ENCODE measurements around the gene RYR3. TPM values are rescaled to one million over a fixed set of nuclear protein-coding genes. Genes with fewer than 3 reads are reported as not detected.

The RYR3 gene
- total and polyA plus RNA-seq, 2 of the 13 experiments (the other 11 are each of a cell fraction or from before 2014, with no cell fraction given) = not detected

GRCh38 chr15:33448961-33449606 lies 138.3 kb downstream of the RYR3 start:
- H3K4me3 ChIP-seq (replicated peaks in 1 of 3; ENCODE audit: insufficient read depth in 1 of 3, low read depth in 2 of 3, low read length in 3 of 3) = no peak overlapping the region
- FAIRE-seq = no peak
- BruUV-seq (replicated peaks) = no TSS peak
- intact Hi-C loops (cut with micrococcal nuclease; ENCODE audit: unreplicated experiment) (no loop called here), in situ Hi-C loops (cut with HindIII; ENCODE audit: extremely low pct_ligation_motif_present, low pct_unique_long_range_greater_than_20kb) (no loop called here)
- no peak overlapping the region for H3K4me2 ChIP-seq (ENCODE audit: low read depth, low read length)
- H3K36me3 ChIP-seq (replicated peaks in 1 of 2; ENCODE audit: control insufficient read depth in 1 of 2, insufficient read depth in 2 of 2, low read length in 2 of 2) = no peaks in the 10 kb centered on the region
- 36% methylated on average over 8 of the region's 9 CpGs for WGBS (ENCODE audit: low lambda C conversion rate)
- no peaks in the 10 kb centered on the region for H3K4me1 ChIP-seq (ENCODE audit: insufficient read depth, low read length)
- no peaks in the 10 kb centered on the region for H3K9me3 ChIP-seq (ENCODE audit: low read length)
- H3K9ac ChIP-seq (ENCODE audit: insufficient read depth, low read depth, low read length) = no peak overlapping the region
- H2AFZ ChIP-seq (ENCODE audit: low read length) = no peak overlapping the region
- no peak overlapping the region for H3K27ac ChIP-seq (ENCODE audit: extremely low read length, insufficient read depth, low read length)
- no peak for ATAC-seq
- POLR2A ChIA-PET = no interaction called here
- no peaks in the 10 kb centered on the region for H4K20me1 ChIP-seq (ENCODE audit: insufficient read depth, low read length)
- no peaks in the 10 kb centered on the region for H3K27me3 ChIP-seq (ENCODE audit: control insufficient read depth in 1 of 2, insufficient read depth in 2 of 2, low read length in 2 of 2)
- no peak for DNase-seq (ENCODE audit: low spot score)
- CTCF ChIA-PET (ENCODE audit: low intra/inter-chr PET ratio, low total read pairs) = no interaction called here
- H3K79me2 ChIP-seq (ENCODE audit: insufficient read depth, low read length) = no peaks in the 10 kb centered on the region
- TF ChIP-seq PRPF4 (IDR thresholded peaks at IDR 0.05; ENCODE audit: low read depth, low read length, poor library complexity, severe bottlenecking) (no peak), ZNF30 (CRISPR knock-in tag; IDR thresholded peaks at IDR 0.05) (no peak), MED8 (CRISPR knock-in tag; IDR thresholded peaks at IDR 0.05; ENCODE audit: insufficient replicate concordance) (no peak), ZNF563 (CRISPR knock-in tag; IDR thresholded peaks at IDR 0.05) (no peak), MTA3 (CRISPR knock-in tag; IDR thresholded peaks at IDR 0.05) (no peak), ZNF784 (CRISPR knock-in tag; IDR thresholded peaks at IDR 0.05; ENCODE audit: borderline replicate concordance) (no peak), KDM2A (CRISPR knock-in tag; IDR thresholded peaks at IDR 0.05; ENCODE audit: borderline replicate concordance, low read depth) (no peak), ZBTB7A (CRISPR knock-in tag; IDR thresholded peaks at IDR 0.05) (no peak), ZNF33A (CRISPR knock-in tag; IDR thresholded peaks at IDR 0.05; ENCODE audit: borderline replicate concordance) (no peak), RAD21 (CRISPR knock-in tag; IDR thresholded peaks at IDR 0.05) (no peak), KMT2B (CRISPR knock-in tag; IDR thresholded peaks at IDR 0.05) (no peak), CHD2 (IDR thresholded peaks at IDR 0.05; ENCODE audit: low read depth, low read length) (no peak), MED13 (CRISPR knock-in tag; IDR thresholded peaks at IDR 0.05) (no peak), FOXO4 (CRISPR knock-in tag; conservative IDR thresholded peaks at IDR 0.05) (no peak)

Data from HepG2 (cell line).